Measurements from ENCODE around the gene SDHB.

SDHB gene

GRCh38 chr1:16983649-16984048 lies 70.2 kb downstream of the SDHB start:
- Histone ChIP-seq H3K27ac (ENCODE audit: low read depth, low read length) (no peak overlapping the region), H3K36me3 (ENCODE audit: control insufficient read depth in 5 of 5, insufficient read depth in 5 of 5, low read length in 5 of 5) (peaks cover 0 to 29% (median 27%) of the 10 kb centered on the region in 5 donors), H3K27me3 (ENCODE audit: control insufficient read depth in 5 of 5, insufficient read depth in 4 of 5, low read length in 5 of 5) (peaks cover 0 to 5% (median 3%) of the 10 kb centered on the region in 5 donors), H3K4me3 (ENCODE audit: low read depth in 1 of 5, low read length in 5 of 5) (no peak overlapping the region), H3K9ac (ENCODE audit: low read length in 5 of 5) (no peak overlapping the region), H3K4me1 (ENCODE audit: control insufficient read depth in 5 of 5, insufficient read depth in 5 of 5, low read length in 5 of 5) (peaks cover 2 to 30% (median 21%) of the 10 kb centered on the region in 5 donors), H3K9me3 (ENCODE audit: control insufficient read depth in 5 of 5, low read length in 5 of 5) (no peaks in the 10 kb centered on the region)

GRCh38 chr1:16982902-16983301 lies 70.9 kb downstream of the SDHB start:
- Histone ChIP-seq H3K27me3 (ENCODE audit: control insufficient read depth in 5 of 5, insufficient read depth in 4 of 5, low read length in 5 of 5) (peaks cover 0 to 5% (median 3%) of the 10 kb centered on the region in 5 donors), H3K4me3 (ENCODE audit: low read depth in 1 of 5, low read length in 5 of 5) (no peak overlapping the region), H3K4me1 (ENCODE audit: control insufficient read depth in 5 of 5, insufficient read depth in 5 of 5, low read length in 5 of 5) (peaks cover 2 to 37% (median 27%) of the 10 kb centered on the region in 5 donors), H3K9ac (ENCODE audit: low read length in 5 of 5) (no peak overlapping the region), H3K27ac (ENCODE audit: low read depth, low read length) (no peak overlapping the region), H3K36me3 (ENCODE audit: control insufficient read depth in 5 of 5, insufficient read depth in 5 of 5, low read length in 5 of 5) (peaks cover 0 to 24% (median 22%) of the 10 kb centered on the region in 5 donors), H3K9me3 (ENCODE audit: control insufficient read depth in 5 of 5, low read length in 5 of 5) (no peaks in the 10 kb centered on the region)

DNA sequence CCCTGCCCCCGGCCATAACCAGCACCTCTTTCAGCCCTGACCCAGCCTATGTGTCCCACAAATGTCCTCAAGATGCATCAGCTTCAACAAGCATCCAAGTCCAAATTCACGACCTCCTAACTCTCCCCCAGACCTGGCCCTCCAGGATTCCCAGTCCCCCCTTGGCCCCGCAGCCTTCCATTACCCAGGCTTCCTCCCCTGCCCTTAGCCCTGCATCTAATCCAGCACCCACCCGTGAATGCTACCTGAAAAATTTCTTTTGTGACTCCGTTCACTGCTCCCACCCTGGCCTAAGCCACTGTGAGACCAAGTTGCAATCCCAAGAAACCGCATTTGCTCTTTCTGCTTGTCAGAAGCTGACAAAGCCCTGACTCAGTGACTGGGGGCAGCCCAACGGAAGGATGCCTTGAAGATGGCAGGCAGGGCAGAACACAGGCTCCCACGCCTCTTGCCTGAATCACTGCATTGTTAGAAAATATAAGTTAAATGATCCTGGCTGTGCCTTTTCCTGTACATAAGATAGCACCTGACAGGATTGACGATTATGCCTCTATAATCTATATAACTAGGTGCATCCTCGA lies 72.5 kb downstream of the SDHB start:
- no peak overlapping the region for H3K27ac ChIP-seq (ENCODE audit: low read depth, low read length)
- H3K4me3 ChIP-seq (ENCODE audit: low read depth in 1 of 5, low read length in 5 of 5): no peak overlapping the region
- no peaks in the 10 kb centered on the region for H3K9me3 ChIP-seq (ENCODE audit: control insufficient read depth in 5 of 5, low read length in 5 of 5)
- H3K9ac ChIP-seq (ENCODE audit: low read length in 5 of 5): no peak overlapping the region
- peaks cover 2 to 39% (median 27%) of the 10 kb centered on the region in 5 donors for H3K4me1 ChIP-seq (ENCODE audit: control insufficient read depth in 5 of 5, insufficient read depth in 5 of 5, low read length in 5 of 5)
- peaks cover 0 to 5% (median 3%) of the 10 kb centered on the region in 5 donors for H3K27me3 ChIP-seq (ENCODE audit: control insufficient read depth in 5 of 5, insufficient read depth in 4 of 5, low read length in 5 of 5)
- H3K36me3 ChIP-seq (ENCODE audit: control insufficient read depth in 5 of 5, insufficient read depth in 5 of 5, low read length in 5 of 5): peaks cover 0 to 9% (median 8%) of the 10 kb centered on the region in 5 donors

DNA sequence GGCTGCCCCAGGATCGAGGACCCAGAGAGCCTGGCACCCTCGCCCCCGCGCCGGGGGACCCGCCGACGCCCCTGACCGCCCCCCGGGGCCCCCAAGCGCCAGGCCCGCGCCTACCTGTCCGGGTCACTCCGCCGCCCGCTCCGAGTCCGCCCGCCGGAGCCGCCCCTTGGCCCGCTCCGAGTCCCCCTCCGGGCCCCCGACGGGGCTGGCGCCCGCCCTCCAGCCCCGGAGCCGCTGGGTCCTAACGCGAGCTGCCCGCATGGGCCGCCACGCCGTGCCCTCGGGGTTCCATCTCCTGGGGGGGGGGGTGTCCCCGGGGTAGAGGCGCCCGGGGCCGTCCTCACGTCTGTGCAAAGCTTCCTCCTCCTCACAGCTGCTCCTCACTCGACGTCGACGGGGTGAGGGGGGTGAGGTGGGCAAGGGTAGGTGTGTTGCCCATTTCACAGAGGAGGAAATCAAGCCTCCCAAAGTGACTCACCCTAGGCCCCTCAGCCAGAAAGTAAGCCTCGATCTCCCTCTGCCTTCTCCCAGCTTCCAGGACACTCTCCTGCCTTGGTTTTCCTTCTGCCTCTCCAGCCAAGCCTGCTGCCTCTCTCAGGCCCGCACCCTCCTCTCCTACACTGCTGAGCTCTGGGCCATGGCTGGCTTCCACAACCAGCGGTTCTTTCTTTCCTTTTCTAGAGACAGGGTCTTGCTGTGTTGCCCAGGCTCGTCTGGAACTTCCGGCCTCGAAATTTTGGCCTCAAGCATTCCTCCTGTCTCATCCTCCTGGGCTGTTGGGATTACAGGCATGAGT lies 73.2 kb downstream of the SDHB start, which contains the start of gene MFAP2:
Gene MFAP2 (minus strand): TSS at position 148 of the 796 bp plus-strand sequence. CDS start 2,347 bp downstream, outside the sequence.
- H3K4me3 ChIP-seq (ENCODE audit: low read depth in 1 of 5, low read length in 5 of 5): peak within 1 kb of the TSS in 4 of 5 donors; percentile 6 to 58 (median 30)
- H3K27me3 ChIP-seq (ENCODE audit: control insufficient read depth in 5 of 5, insufficient read depth in 4 of 5, low read length in 5 of 5): peaks cover 0 to 5% (median 3%) of the 10 kb centered on the region in 5 donors
- peak within 1 kb of the TSS in 2 of 5 donors; percentile 20 to 48 for H3K9ac ChIP-seq (ENCODE audit: low read length in 5 of 5)
- no peaks in the 10 kb centered on the region for H3K9me3 ChIP-seq (ENCODE audit: control insufficient read depth in 5 of 5, low read length in 5 of 5)
- H3K4me1 ChIP-seq (ENCODE audit: control insufficient read depth in 5 of 5, insufficient read depth in 5 of 5, low read length in 5 of 5): peaks cover 2 to 39% (median 27%) of the 10 kb centered on the region in 5 donors
- H3K27ac ChIP-seq (ENCODE audit: low read depth, low read length): no peak within 1 kb of the TSS
- peaks cover 0 to 2% (median under 1%) of the 10 kb centered on the region in 5 donors for H3K36me3 ChIP-seq (ENCODE audit: control insufficient read depth in 5 of 5, insufficient read depth in 5 of 5, low read length in 5 of 5)

DNA sequence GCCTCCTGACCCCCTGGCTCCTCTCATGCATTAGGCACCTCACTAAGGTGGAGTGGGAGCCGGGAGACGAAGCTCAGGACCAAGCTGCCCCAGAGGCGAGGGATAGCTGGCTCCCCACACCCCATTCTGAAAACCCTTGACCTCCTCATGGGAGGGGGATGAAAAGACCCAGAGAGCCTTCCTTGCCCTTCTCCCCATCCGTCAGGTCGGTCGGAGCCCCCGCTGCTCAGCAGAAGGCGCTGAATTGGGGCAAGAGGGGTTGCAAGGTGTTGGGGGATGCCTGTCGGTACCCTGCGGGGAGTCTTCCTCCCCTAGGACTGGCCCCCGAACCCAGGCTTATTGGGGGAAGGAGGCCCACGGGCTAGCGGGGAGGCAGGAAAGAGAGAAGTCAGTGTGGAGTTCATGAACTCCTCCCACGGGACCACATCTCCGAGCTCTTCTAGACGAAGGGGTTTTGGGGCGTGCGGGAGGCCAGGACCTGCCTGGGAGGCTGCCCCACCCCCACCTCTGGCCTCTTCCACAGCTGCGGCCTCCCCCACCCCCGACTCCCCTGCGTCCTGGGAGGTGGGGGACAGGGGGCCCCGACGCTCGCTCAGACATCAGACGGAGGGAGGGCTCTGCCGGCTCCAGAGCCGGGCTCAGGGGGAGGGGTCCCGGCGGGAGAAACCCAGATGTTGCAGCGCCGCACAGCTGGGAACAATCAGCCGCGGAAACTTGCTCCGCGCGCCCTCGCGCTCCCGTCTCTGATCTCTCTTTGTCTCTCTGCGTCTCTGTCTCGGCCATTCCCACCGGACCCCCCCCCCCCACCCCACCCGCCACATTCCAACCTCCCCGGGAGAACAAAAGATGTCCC lies 74.1 kb downstream of the SDHB start:
- H3K27ac ChIP-seq (ENCODE audit: low read depth, low read length): no peak overlapping the region
- H3K9me3 ChIP-seq (ENCODE audit: control insufficient read depth in 5 of 5, low read length in 5 of 5): no peaks in the 10 kb centered on the region
- peaks cover 2 to 42% (median 30%) of the 10 kb centered on the region in 5 donors for H3K4me1 ChIP-seq (ENCODE audit: control insufficient read depth in 5 of 5, insufficient read depth in 5 of 5, low read length in 5 of 5)
- peak overlapping the region in 2 of 5 donors; percentile 29 to 48 for H3K9ac ChIP-seq (ENCODE audit: low read length in 5 of 5)
- H3K36me3 ChIP-seq (ENCODE audit: control insufficient read depth in 5 of 5, insufficient read depth in 5 of 5, low read length in 5 of 5): no peaks in the 10 kb centered on the region
- peaks cover 0 to 5% (median 3%) of the 10 kb centered on the region in 5 donors for H3K27me3 ChIP-seq (ENCODE audit: control insufficient read depth in 5 of 5, insufficient read depth in 4 of 5, low read length in 5 of 5)
- H3K4me3 ChIP-seq (ENCODE audit: low read depth in 1 of 5, low read length in 5 of 5): peak overlapping the region in 4 of 5 donors; percentile 6 to 58 (median 30)

DNA sequence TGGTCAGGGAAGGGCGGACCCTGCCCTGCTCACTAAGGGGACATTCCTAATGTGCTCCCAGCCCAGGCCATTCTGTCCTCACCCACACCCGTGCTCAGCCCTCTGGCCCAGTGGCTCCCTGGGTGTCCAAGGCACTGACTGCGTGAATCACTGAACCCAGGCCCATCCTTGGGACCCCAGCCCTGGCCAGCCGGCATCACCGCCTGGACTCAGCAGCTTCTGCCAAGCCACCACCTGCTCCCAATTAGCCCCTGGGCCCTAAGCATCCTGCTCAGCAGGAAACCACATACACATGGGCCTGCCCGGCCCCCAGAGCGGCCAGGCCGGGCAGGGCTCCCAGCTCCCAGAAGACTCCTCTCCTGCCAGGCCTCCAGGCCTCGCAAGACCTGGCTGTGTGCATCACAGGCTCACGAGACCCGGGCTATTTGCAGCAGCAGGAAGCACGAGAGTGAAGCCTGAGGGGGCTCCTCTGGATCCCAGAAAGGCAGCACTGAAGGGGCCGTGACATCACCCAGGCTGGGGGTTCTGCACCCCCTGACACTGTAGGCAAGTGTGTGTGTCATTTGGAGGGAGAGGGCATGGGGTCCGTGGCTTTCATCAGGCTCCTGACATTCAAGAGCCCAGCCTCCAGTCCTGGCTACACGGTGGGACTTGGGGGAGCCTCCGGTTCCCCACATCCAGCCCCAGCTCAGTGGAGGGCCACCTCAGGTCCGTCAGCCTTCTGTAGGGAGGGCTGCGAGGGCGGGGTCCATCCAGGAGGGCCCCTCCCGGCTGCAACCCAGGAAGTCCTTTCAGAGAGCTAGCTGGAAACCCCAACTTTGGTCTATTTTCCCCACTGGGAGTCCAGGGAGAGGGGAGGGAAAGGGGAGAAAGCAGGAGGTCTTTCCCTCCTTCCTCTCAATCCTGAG lies 75.0 kb downstream of the SDHB start:
- Histone ChIP-seq H3K9ac (ENCODE audit: low read length in 5 of 5) (peak overlapping the region in 2 of 5 donors; percentile 29 to 48), H3K27ac (ENCODE audit: low read depth, low read length) (no peak overlapping the region), H3K4me1 (ENCODE audit: control insufficient read depth in 5 of 5, insufficient read depth in 5 of 5, low read length in 5 of 5) (peaks cover 0 to 34% (median 24%) of the 10 kb centered on the region in 5 donors), H3K36me3 (ENCODE audit: control insufficient read depth in 5 of 5, insufficient read depth in 5 of 5, low read length in 5 of 5) (no peaks in the 10 kb centered on the region), H3K9me3 (ENCODE audit: control insufficient read depth in 5 of 5, low read length in 5 of 5) (no peaks in the 10 kb centered on the region), H3K27me3 (ENCODE audit: control insufficient read depth in 5 of 5, insufficient read depth in 4 of 5, low read length in 5 of 5) (peaks cover 0 to 5% (median 3%) of the 10 kb centered on the region in 5 donors), H3K4me3 (ENCODE audit: low read depth in 1 of 5, low read length in 5 of 5) (peak overlapping the region in 4 of 5 donors; percentile 6 to 43 (median 16))

DNA sequence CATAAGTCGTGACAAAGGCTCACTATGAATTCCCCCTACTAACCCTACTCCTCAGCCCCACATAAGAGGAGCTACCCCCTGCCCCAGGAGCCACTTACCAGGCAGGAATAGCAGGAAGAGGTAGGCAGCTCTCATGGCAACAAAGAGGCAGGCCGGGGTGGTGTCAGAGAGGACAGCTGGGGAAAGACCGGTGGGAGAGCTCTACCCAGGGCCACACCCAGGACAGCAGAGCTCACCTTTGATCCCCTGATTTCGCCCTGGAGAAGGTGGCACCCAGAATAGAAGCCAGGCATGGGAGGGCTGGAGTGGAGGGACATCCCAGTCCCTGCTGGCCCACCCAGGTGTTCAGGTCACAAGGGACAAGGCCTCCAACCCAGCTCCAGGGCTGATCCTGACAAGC lies 75.7 kb downstream of the SDHB start:
- H3K4me3 ChIP-seq (ENCODE audit: low read depth in 1 of 5, low read length in 5 of 5): no peak overlapping the region
- H3K9ac ChIP-seq (ENCODE audit: low read length in 5 of 5): peak overlapping the region in 1 of 5 donors; percentile 43
- peaks cover 0 to 34% (median 24%) of the 10 kb centered on the region in 5 donors for H3K4me1 ChIP-seq (ENCODE audit: control insufficient read depth in 5 of 5, insufficient read depth in 5 of 5, low read length in 5 of 5)
- no peaks in the 10 kb centered on the region for H3K9me3 ChIP-seq (ENCODE audit: control insufficient read depth in 5 of 5, low read length in 5 of 5)
- H3K27me3 ChIP-seq (ENCODE audit: control insufficient read depth in 5 of 5, insufficient read depth in 4 of 5, low read length in 5 of 5): peaks cover 0 to 5% (median 3%) of the 10 kb centered on the region in 5 donors
- H3K27ac ChIP-seq (ENCODE audit: low read depth, low read length): no peak overlapping the region
- peaks cover 0 to 3% (median 0%) of the 10 kb centered on the region in 5 donors for H3K36me3 ChIP-seq (ENCODE audit: control insufficient read depth in 5 of 5, insufficient read depth in 5 of 5, low read length in 5 of 5)

DNA sequence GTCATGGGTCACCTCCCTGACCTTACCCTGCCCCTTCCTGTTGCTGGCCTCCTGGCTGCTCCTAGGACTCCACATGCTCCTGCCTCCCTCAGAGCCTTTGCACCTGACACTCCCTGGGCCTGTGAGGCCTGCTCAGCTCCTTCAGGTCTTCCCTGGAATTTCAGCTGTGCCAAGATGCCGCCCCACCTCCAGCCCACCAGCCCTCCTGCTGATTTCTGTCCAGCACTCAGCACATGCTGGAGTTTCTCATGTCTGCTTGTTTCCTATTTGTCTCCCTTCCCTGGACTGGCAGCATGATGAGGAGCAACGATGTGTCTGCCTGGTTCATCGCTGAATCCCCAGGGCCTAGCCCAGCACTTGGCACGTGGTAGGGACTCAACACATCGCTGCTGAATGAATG lies 76.5 kb downstream of the SDHB start:
- Histone ChIP-seq H3K9me3 (ENCODE audit: control insufficient read depth in 5 of 5, low read length in 5 of 5) (no peaks in the 10 kb centered on the region), H3K27me3 (ENCODE audit: control insufficient read depth in 5 of 5, insufficient read depth in 4 of 5, low read length in 5 of 5) (peaks cover 0 to 5% (median 3%) of the 10 kb centered on the region in 5 donors), H3K4me1 (ENCODE audit: control insufficient read depth in 5 of 5, insufficient read depth in 5 of 5, low read length in 5 of 5) (peaks cover 0 to 34% (median 24%) of the 10 kb centered on the region in 5 donors), H3K27ac (ENCODE audit: low read depth, low read length) (no peak overlapping the region), H3K36me3 (ENCODE audit: control insufficient read depth in 5 of 5, insufficient read depth in 5 of 5, low read length in 5 of 5) (peaks cover 0 to 3% (median 0%) of the 10 kb centered on the region in 5 donors), H3K4me3 (ENCODE audit: low read depth in 1 of 5, low read length in 5 of 5) (no peak overlapping the region), H3K9ac (ENCODE audit: low read length in 5 of 5) (no peak overlapping the region)

- peaks cover 0 to 34% (median 24%) of the 10 kb centered on the region in 5 donors for H3K4me1 ChIP-seq (ENCODE audit: control insufficient read depth in 5 of 5, insufficient read depth in 5 of 5, low read length in 5 of 5)
- H3K9ac ChIP-seq (ENCODE audit: low read length in 5 of 5): no peak overlapping the region
- H3K27me3 ChIP-seq (ENCODE audit: control insufficient read depth in 5 of 5, insufficient read depth in 4 of 5, low read length in 5 of 5): peaks cover 0 to 5% (median 3%) of the 10 kb centered on the region in 5 donors
- H3K36me3 ChIP-seq (ENCODE audit: control insufficient read depth in 5 of 5, insufficient read depth in 5 of 5, low read length in 5 of 5): peaks cover 0 to 3% (median 0%) of the 10 kb centered on the region in 5 donors
- H3K27ac ChIP-seq (ENCODE audit: low read depth, low read length): no peak overlapping the region
- no peaks in the 10 kb centered on the region for H3K9me3 ChIP-seq (ENCODE audit: control insufficient read depth in 5 of 5, low read length in 5 of 5)
- H3K4me3 ChIP-seq (ENCODE audit: low read depth in 1 of 5, low read length in 5 of 5): no peak overlapping the region
Measured at GRCh38 chr1:16976966-16977365, 76.9 kb downstream of the SDHB start.

Data from subcutaneous abdominal adipose tissue (tissue), 5 donors.